T-cell (primary cell): Measurements from ENCODE around the gene PSMB11. TPM values are rescaled to one million over a fixed set of nuclear protein-coding genes. Genes with fewer than 3 reads are reported as not detected.
A peak's percentile ranks its signal among the peaks of the same experiment; 100 is the strongest.

Experiments used
- ATAC-seq, 4 experiments: fragments of 200-7000 bp in 3 of 4; fragments of 150-1000 bp in 1 of 4; cut with Tn5 transposase; replicated peaks in 1 of 4; 1 replicate in 3 of 4; 2 replicates in 1 of 4; pipeline ENCODE4 v1.10.0; 2021; ENCODE audit warnings: moderate library complexity in 3 of 4, mild to moderate bottlenecking in 2 of 4, moderate number of reproducible peaks in 1 of 4
- CTCF ChIA-PET, 2 donors: fragments of 300-600 bp; sonication (Branson Sonifier 250); formaldehyde crosslinking; loops; one replicate each; lab custom pipeline; 2022; ENCODE audit warnings: antibody characterized with exemption in 2 of 2; lab: Charles Lee
- POLR2A ChIA-PET, 2 donors: fragments of 300-600 bp; sonication (Branson Sonifier 250); formaldehyde crosslinking; loops; one replicate each; lab custom pipeline; 2022; ENCODE audit warnings: antibody characterized with exemption in 2 of 2; lab: Charles Lee
- DNase-seq, 35 experiments: peaks; one replicate each; pipeline versions ENCODE4 v3.0.0 to v3.0.0-alpha.2; 2013 to 2023
- H3K27ac ChIP-seq: one replicate; pipeline ENCODE4 v1.5.1; 2013; ENCODE audit warnings: low read length
- H3K27me3 ChIP-seq, 2 experiments: replicated peaks in 1 of 2; 1 replicate in 1 of 2; 2 replicates in 1 of 2; pipeline versions ENCODE4 v1.6.1 to v1.7.0; 2013; ENCODE audit warnings: low read length in 1 of 2, mixed read lengths in 1 of 2; ENCODE audit not compliant: control insufficient read depth in 2 of 2, insufficient read depth in 2 of 2; ENCODE audit errors: extremely low read depth in 1 of 2
- H3K36me3 ChIP-seq, 2 donors: 1 replicate in 1 of 2; 2 replicates in 1 of 2; pipeline versions ENCODE4 v1.6.1 to v1.7.0; 2013; ENCODE audit warnings: low read length in 1 of 2; ENCODE audit not compliant: control insufficient read depth in 2 of 2, insufficient read depth in 1 of 2; ENCODE audit errors: extremely low read depth in 1 of 2
- H3K4me1 ChIP-seq, 2 experiments: 1 replicate in 1 of 2; 2 replicates in 1 of 2; pipeline versions ENCODE4 v1.6.1 to v1.7.0; 2013; ENCODE audit warnings: low read length in 2 of 2, mixed read lengths in 1 of 2; ENCODE audit not compliant: insufficient read depth in 2 of 2, control insufficient read depth in 1 of 2; ENCODE audit errors: extremely low read depth in 1 of 2
- H3K4me3 ChIP-seq, 2 donors: 1 replicate in 1 of 2; 2 replicates in 1 of 2; pipeline versions ENCODE4 v1.5.1 to v1.7.0; 2013; ENCODE audit warnings: mild to moderate bottlenecking in 2 of 2, low read length in 1 of 2, moderate library complexity in 1 of 2; ENCODE audit not compliant: control insufficient read depth in 1 of 2; ENCODE audit errors: extremely low read depth in 1 of 2
- H3K9me3 ChIP-seq: 2 replicates; pipeline ENCODE4 v1.7.0; 2013
- H3K27ac Mint-ChIP-seq, 2 donors: one replicate each; pipeline ENCODE4 v1.8.0; 2020 to 2021; ENCODE audit warnings: mild to moderate bottlenecking in 2 of 2, mixed read lengths in 2 of 2
- H3K27me3 Mint-ChIP-seq, 2 donors: one replicate each; pipeline ENCODE4 v1.8.0; 2021 to 2022; ENCODE audit warnings: mixed read lengths in 2 of 2
- H3K36me3 Mint-ChIP-seq: one replicate; pipeline ENCODE4 v1.8.0; 2021; ENCODE audit warnings: mixed read lengths
- H3K4me1 Mint-ChIP-seq, 3 donors: one replicate each; pipeline ENCODE4 v1.8.0; 2020 to 2022; ENCODE audit warnings: mixed read lengths in 3 of 3, mild to moderate bottlenecking in 1 of 3
- H3K4me3 Mint-ChIP-seq, 3 donors: one replicate each; pipeline ENCODE4 v1.8.0; 2020 to 2022; ENCODE audit warnings: mild to moderate bottlenecking in 3 of 3, mixed read lengths in 3 of 3, moderate library complexity in 3 of 3
- H3K9me3 Mint-ChIP-seq, 3 donors: one replicate each; pipeline ENCODE4 v1.8.0; 2020 to 2022; ENCODE audit warnings: mixed read lengths in 3 of 3
- WGBS: methylation state at CpG from one replicate; pipeline ENCODE4 v1.1.5; 2013; ENCODE audit warnings: missing lambda C conversion rate; ENCODE audit not compliant: insufficient coverage; 5-methylcytosine and 5-hydroxymethylcytosine counted together
- total RNA-seq, 35 experiments: library from RNA in 6 of 35; stranded (reverse) in 6 of 35; fragments of 120-200 nt in 1 of 35; gene quantifications; one replicate each; pipeline versions ENCODE4 v1.2.1 to v1.2.4 and lab custom pipeline; 2013 to 2026

The PSMB11 gene
- total RNA-seq, 5 donors from 2014 or later (not counting 1 experiment from before 2014, with no cell fraction given), result 0.26 to 0.95 (median 0.54) TPM; not detected in 1

- peaks cover 10 to 75% of the 10 kb centered on the region in 2 donors for H3K36me3 ChIP-seq
- ATAC-seq (no peak), DNase-seq (no peak)
- H3K27me3 ChIP-seq, result no peaks in the 10 kb centered on the region
- Mint-ChIP-seq H3K4me1 (peaks cover 27 to 31% (median 28%) of the 10 kb centered on the region in 3 donors), H3K4me3 (no peak overlapping the region), H3K27me3 (no peaks in the 10 kb centered on the region), H3K9me3 (no peaks in the 10 kb centered on the region), H3K36me3 (peaks cover 33% of the 10 kb centered on the region), H3K27ac (no peak overlapping the region)
- no peaks in the 10 kb centered on the region for H3K9me3 ChIP-seq
- no peak overlapping the region for H3K27ac ChIP-seq
- CTCF ChIA-PET, result interaction anchor here (1.0 to 1.5 kb wide), 3 partner anchors 71 to 106 kb away, joined by 3 to 7 read pairs (median 5); no protein-coding TSS in a partner anchor
- peaks cover 9 to 28% of the 10 kb centered on the region in 2 experiments for H3K4me1 ChIP-seq
- WGBS, result no CpG with 5 or more reads among the region's 3 CpGs
- POLR2A ChIA-PET, result no interaction called here
- H3K4me3 ChIP-seq, result no peak overlapping the region
Observed at GRCh38 chr14:23066368-23066767, 24.4 kb downstream of the PSMB11 start.

GRCh38 chr14:23066855-23067744 lies 25.1 kb downstream of the PSMB11 start:
- Mint-ChIP-seq H3K4me3 (no peak overlapping the region), H3K27ac (no peak overlapping the region), H3K36me3 (peaks cover 38% of the 10 kb centered on the region), H3K9me3 (no peaks in the 10 kb centered on the region), H3K4me1 (peaks cover 34 to 38% (median 35%) of the 10 kb centered on the region in 3 donors), H3K27me3 (no peaks in the 10 kb centered on the region)
- ChIA-PET CTCF (interaction anchor here (2.0 to 2.1 kb wide), 2 partner anchors 28 to 72 kb away, joined by 6 to 46 read pairs; partner anchors contain the start of genes ACIN1 (in 1 of the 2) and C14orf119 (in 1 of the 2)), POLR2A (no interaction called here)
- H3K4me3 ChIP-seq, result no peak overlapping the region
- H3K27me3 ChIP-seq, result no peaks in the 10 kb centered on the region
- no peak overlapping the region for H3K27ac ChIP-seq
- peaks cover 10 to 72% of the 10 kb centered on the region in 2 donors for H3K36me3 ChIP-seq
- H3K4me1 ChIP-seq, result peaks cover 12 to 35% of the 10 kb centered on the region in 2 experiments
- DNase-seq (peak in 1 of 35 experiments; percentile 3), ATAC-seq (no peak)
- 97% methylated on average over 10 of the region's 23 CpGs for WGBS
- no peaks in the 10 kb centered on the region for H3K9me3 ChIP-seq

DNA sequence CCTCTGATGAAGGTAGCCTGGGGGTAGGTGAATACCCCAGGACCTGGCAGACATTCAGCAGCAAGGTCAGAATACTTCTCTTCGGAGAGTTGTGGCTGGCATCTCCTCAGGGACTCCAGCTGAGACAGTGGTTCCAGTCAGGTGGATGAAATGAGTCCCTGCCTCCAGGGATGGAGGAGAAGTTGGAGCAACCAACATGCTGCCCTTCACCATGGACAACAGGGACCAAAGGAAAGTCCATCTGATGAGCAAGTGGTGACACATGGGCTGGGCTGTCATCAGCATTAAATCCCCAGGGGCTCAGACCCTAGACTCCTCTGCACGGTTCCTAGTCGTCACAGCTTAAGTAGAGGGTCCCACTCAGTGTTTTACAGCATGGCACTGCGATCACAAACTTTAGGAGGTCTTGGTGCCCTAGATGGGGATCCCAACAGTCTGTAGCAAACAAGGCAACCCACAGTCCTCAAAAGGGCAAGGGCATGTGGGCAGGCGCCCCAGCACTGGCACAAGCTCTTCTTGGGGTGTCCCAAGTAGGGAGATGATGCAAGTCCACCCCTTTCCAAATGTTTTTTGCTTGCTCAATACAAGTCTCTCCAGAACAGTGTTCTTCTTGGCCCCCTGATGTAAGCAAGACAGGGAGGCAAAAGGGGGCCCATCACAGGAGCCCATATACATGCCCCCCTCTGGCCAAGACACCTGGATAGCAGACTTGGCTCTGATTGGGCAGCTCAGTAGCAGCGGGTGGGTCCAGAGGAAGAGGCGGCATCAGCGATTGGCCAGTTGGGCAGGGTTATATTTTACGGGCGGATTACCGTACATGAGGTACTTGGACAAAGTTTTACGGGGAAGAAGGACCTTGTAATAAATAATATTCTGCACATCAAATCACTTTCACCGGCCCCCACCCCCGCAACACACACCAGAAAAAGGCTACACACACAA lies 26.1 kb downstream of the PSMB11 start:
- peaks cover 36% of the 10 kb centered on the region for H3K36me3 Mint-ChIP-seq
- no peaks in the 10 kb centered on the region for H3K27me3 Mint-ChIP-seq
- no peak overlapping the region for H3K4me3 ChIP-seq
- H3K27ac Mint-ChIP-seq, result peak overlapping the region in 1 of 2 donors; percentile 61
- no peak for ATAC-seq
- peaks cover 10 to 72% of the 10 kb centered on the region in 2 donors for H3K36me3 ChIP-seq
- ChIA-PET CTCF (interaction anchor here (0.5 to 2.1 kb wide), 43 partner anchors 8 to 1127 kb away, joined by 3 to 46 read pairs (median 5); partner anchors contain the start of genes ACIN1 (in 1 of the 2), C14orf119 (in 1 of the 2), HAUS4 (in 1 of the 2) and PRMT5 (in 1 of the 2)), POLR2A (interaction anchor here (0.5 to 1.3 kb wide), 6 partner anchors 8 to 303 kb away, joined by 4 to 7 read pairs (median 5); partner anchors contain the start of genes ACIN1 (in 1 of the 2) and C14orf119 (in 1 of the 2))
- peak in 1 of 35 experiments; percentile 4 for DNase-seq
- H3K4me3 Mint-ChIP-seq, result no peak overlapping the region
- H3K4me1 ChIP-seq, result peaks cover 12 to 37% of the 10 kb centered on the region in 2 experiments
- H3K4me1 Mint-ChIP-seq, result peaks cover 35 to 45% (median 41%) of the 10 kb centered on the region in 3 donors
- H3K9me3 Mint-ChIP-seq, result no peaks in the 10 kb centered on the region
- H3K27me3 ChIP-seq, result no peaks in the 10 kb centered on the region
- 86% methylated on average over 5 of the region's 14 CpGs for WGBS
- H3K27ac ChIP-seq, result peak overlapping the region; percentile 38
- H3K9me3 ChIP-seq, result no peaks in the 10 kb centered on the region

DNA sequence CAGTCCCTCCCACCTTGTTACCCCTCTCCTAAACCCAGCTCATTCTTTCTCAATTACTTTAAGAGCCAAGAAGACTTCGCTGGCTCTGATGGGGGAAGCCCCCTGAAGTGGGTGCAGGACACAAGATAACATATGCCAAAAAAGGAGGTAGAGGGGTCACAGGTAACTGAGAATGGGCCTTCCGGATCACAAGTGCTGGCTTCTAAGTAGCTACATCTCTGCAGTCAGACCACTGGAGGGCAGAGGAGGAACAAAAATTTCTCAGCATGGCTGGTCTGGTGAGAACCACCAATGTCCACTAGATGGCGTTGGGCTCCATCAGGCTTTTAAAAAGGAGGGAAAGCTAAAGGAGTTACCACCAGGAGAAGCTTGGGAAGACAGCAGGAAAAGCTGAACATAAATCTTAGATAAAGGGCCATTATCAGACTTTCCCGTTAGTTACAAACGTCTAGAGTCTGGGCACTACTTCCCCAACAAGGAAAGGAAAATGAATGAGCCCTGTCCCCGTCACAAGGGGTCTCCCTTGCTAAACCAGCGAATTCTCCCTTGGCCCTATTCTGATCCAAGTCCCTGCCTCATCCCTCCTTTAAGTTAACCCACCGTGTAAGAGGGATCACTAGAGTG lies 26.9 kb downstream of the PSMB11 start:
- Mint-ChIP-seq H3K4me1 (peaks cover 35 to 45% (median 41%) of the 10 kb centered on the region in 3 donors), H3K9me3 (no peaks in the 10 kb centered on the region), H3K27ac (peak overlapping the region; percentile 61), H3K27me3 (no peaks in the 10 kb centered on the region), H3K36me3 (peaks cover 28% of the 10 kb centered on the region), H3K4me3 (peak overlapping the region; percentile 17 to 34 (median 31))
- no peaks in the 10 kb centered on the region for H3K27me3 ChIP-seq
- no peak overlapping the region for H3K4me3 ChIP-seq
- peaks cover 12 to 37% of the 10 kb centered on the region in 2 experiments for H3K4me1 ChIP-seq
- DNase-seq, result peak; percentile 40 to 90 (median 66)
- peak; percentile 76 to 86 (median 79) for ATAC-seq
- H3K36me3 ChIP-seq, result peaks cover 13 to 69% of the 10 kb centered on the region in 2 donors
- ChIA-PET POLR2A (interaction anchor here (0.5 to 1.3 kb wide), 6 partner anchors 8 to 304 kb away, joined by 4 to 7 read pairs (median 5); partner anchors contain the start of genes ACIN1 (in 1 of the 2) and C14orf119 (in 1 of the 2)), CTCF (interaction anchor here (0.5 to 2.1 kb wide), 44 partner anchors 8 to 1127 kb away, joined by 3 to 46 read pairs (median 5); partner anchors contain the start of genes ACIN1 (in 1 of the 2), C14orf119 (in 1 of the 2), HAUS4 (in 1 of the 2) and PABPN1 (in 1 of the 2))
- H3K27ac ChIP-seq, result peak overlapping the region; percentile 38
- H3K9me3 ChIP-seq, result no peaks in the 10 kb centered on the region
- 20% methylated on average over 5 of the region's 8 CpGs for WGBS

DNA sequence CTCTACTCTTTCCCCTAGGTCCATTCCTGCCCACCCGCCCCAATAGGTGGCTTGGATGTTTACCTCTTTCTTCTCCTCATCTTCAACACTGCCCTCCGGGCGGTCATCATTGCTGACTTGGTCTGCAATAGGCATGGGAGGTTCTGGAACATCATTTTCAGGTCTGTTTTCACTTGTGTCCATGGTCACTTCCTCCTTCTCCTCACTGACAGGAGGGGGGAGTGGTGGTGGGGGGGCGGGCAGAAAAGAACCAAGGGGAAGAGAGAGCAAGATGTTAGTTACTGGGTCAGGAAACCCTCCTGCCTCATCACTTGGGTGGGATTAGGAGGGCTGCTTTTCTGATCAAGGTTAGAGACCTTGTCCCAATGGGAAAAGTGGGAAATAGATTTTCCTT lies 27.4 kb downstream of the PSMB11 start:
- H3K4me1 Mint-ChIP-seq, result peaks cover 35 to 45% (median 41%) of the 10 kb centered on the region in 3 donors
- no peak overlapping the region for H3K4me3 Mint-ChIP-seq
- no peaks in the 10 kb centered on the region for H3K27me3 Mint-ChIP-seq
- ATAC-seq (no peak), DNase-seq (no peak)
- peaks cover 26% of the 10 kb centered on the region for H3K36me3 Mint-ChIP-seq
- peak overlapping the region in 1 of 2 donors; percentile 61 for H3K27ac Mint-ChIP-seq
- no CpG with 5 or more reads among the region's 4 CpGs for WGBS
- Histone ChIP-seq H3K27ac (no peak overlapping the region), H3K4me1 (peaks cover 12 to 37% of the 10 kb centered on the region in 2 experiments), H3K9me3 (no peaks in the 10 kb centered on the region), H3K4me3 (no peak overlapping the region), H3K36me3 (peaks cover 15 to 68% of the 10 kb centered on the region in 2 donors), H3K27me3 (no peaks in the 10 kb centered on the region)
- POLR2A ChIA-PET, result interaction anchor here in 1 of 2 donors (1.0 to 1.3 kb wide), 2 partner anchors 8 to 25 kb away, joined by 4 to 7 read pairs; partner anchors contain the start of genes ACIN1 and C14orf119
- CTCF ChIA-PET, result interaction anchor here (0.6 to 2.1 kb wide), 31 partner anchors 7 to 499 kb away, joined by 3 to 46 read pairs (median 6); partner anchors contain the start of genes ACIN1 (in 1 of the 2), C14orf119 (in 1 of the 2), HAUS4 (in 1 of the 2) and PABPN1 (in 1 of the 2)
- no peaks in the 10 kb centered on the region for H3K9me3 Mint-ChIP-seq
